Neural progenitor cell (in vitro differentiated cells): ENCODE results near the gene NAP1L3. TPM values are rescaled to one million over a fixed set of nuclear protein-coding genes. Genes with fewer than 3 reads are reported as not detected.

Experiments used
- DNase-seq: peaks from one replicate; pipeline ENCODE4 v3.0.0-alpha.2; 2016; ENCODE audit warnings: low spot score
- H2AFZ ChIP-seq: fragments of 200-600 bp; sonication (generic); replicated peaks from 2 replicates; pipeline ENCODE4 v1.6.1; 2016; ENCODE audit warnings: antibody characterized with exemption
- H3F3A ChIP-seq: fragments of 200-600 bp; sonication (generic); 2 replicates; pipeline ENCODE4 v1.6.1; 2016; ENCODE audit warnings: antibody characterized with exemption, low read depth
- H3K27ac ChIP-seq: fragments of 200-600 bp; sonication (generic); 2 replicates; pipeline ENCODE4 v1.5.1; 2016; ENCODE audit warnings: mild to moderate bottlenecking
- H3K27me3 ChIP-seq: fragments of 200-600 bp; sonication (generic); 2 replicates; pipeline ENCODE4 v1.6.1; 2016; ENCODE audit warnings: mild to moderate bottlenecking, moderate library complexity
- H3K36me3 ChIP-seq: fragments of 200-600 bp; sonication (generic); 2 replicates; pipeline ENCODE4 v1.5.1; 2016
- H3K4me1 ChIP-seq: fragments of 200-600 bp; sonication (generic); 2 replicates; pipeline ENCODE4 v1.6.1; 2016; ENCODE audit warnings: mixed run types
- H3K4me2 ChIP-seq: fragments of 200-600 bp; sonication (generic); 2 replicates; pipeline ENCODE4 v1.6.1; 2016
- H3K4me3 ChIP-seq: fragments of 200-600 bp; sonication (generic); 2 replicates; pipeline ENCODE4 v1.5.1; 2016
- H3K79me2 ChIP-seq: fragments of 200-600 bp; sonication (generic); 2 replicates; pipeline ENCODE4 v1.6.1; 2016; ENCODE audit warnings: low read depth
- H3K9ac ChIP-seq: fragments of 200-600 bp; sonication (generic); 2 replicates; pipeline ENCODE4 v1.6.1; 2016
- H3K9me3 ChIP-seq: fragments of 200-600 bp; sonication (generic); 2 replicates; pipeline ENCODE4 v1.5.1; 2016; ENCODE audit warnings: low read depth
- H4K20me1 ChIP-seq: fragments of 200-600 bp; sonication (generic); 2 replicates; pipeline ENCODE4 v1.6.1; 2016; ENCODE audit warnings: low read depth
- H3K27ac Mint-ChIP-seq: 3 replicates; pipeline ENCODE4 v1.8.0; 2021; ENCODE audit warnings: mixed read lengths
- H3K27me3 Mint-ChIP-seq: 2 replicates; pipeline ENCODE4 v1.8.0; 2022; ENCODE audit warnings: low read depth, mild to moderate bottlenecking, inconsistent platforms, moderate library complexity, mixed read lengths; ENCODE audit not compliant: insufficient read depth
- H3K36me3 Mint-ChIP-seq: 3 replicates; pipeline ENCODE4 v1.8.0; 2021; ENCODE audit warnings: mixed read lengths
- H3K4me1 Mint-ChIP-seq: 3 replicates; pipeline ENCODE4 v1.8.0; 2021; ENCODE audit warnings: mixed read lengths
- H3K4me3 Mint-ChIP-seq: 3 replicates; pipeline ENCODE4 v1.8.0; 2021; ENCODE audit warnings: mild to moderate bottlenecking, moderate library complexity, mixed read lengths
- H3K9me3 Mint-ChIP-seq: 3 replicates; pipeline ENCODE4 v1.8.0; 2020; ENCODE audit warnings: mixed read lengths
- EZH2 ChIP-seq: fragments of 200-600 bp; sonication (generic); IDR thresholded peaks from 2 replicates; pipeline ENCODE4 v1.6.1; 2017; ENCODE audit warnings: antibody characterized with exemption, mild to moderate bottlenecking, moderate library complexity
- EZH2phosphoT487 ChIP-seq: fragments of 200-600 bp; sonication (generic); IDR thresholded peaks from 2 replicates; pipeline ENCODE4 v1.6.1; 2017; ENCODE audit warnings: antibody characterized with exemption
- total RNA-seq: library from RNA; depleted of rRNA; stranded (reverse); fragments of >200 nt; gene quantifications from 2 replicates; pipeline ENCODE4 v1.2.3, GENCODE V29; 2015; ENCODE audit warnings: low replicate concordance
- TF ChIP-seq, protein P1 (sequence below): fragments of 200-600 bp; sonication (generic); IDR thresholded peaks from 2 replicates; pipeline ENCODE4 v1.5.1; 2017; ENCODE audit warnings: antibody characterized with exemption, mild to moderate bottlenecking

The NAP1L3 gene
- total RNA-seq, 1 donor from 2014 or later: 88.5 TPM

DNA sequence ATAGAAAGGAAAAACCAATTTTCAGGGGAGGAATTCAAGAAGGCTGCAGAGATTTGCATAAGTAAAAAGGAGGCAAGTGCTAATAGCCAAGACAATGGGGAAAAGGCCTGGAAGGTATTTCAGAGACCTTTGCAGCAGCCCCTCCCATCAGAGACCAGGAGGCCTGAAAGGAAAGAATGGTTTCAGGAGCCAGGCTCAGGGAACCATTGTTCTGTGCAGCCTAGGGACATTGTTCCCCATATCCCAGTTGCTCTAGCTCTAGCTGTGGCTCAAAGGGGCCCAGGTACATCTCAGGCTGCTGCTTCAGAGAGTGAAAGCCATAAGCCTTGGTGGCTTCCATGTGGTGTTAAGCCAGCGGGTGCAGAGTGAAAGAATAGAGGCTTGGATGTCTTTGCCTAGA lies 24.0 kb downstream of the NAP1L3 start:
- Histone ChIP-seq H3K79me2 (no peaks in the 10 kb centered on the region), H3K4me2 (no peak overlapping the region), H3K27me3 (no peaks in the 10 kb centered on the region), H3K36me3 (no peaks in the 10 kb centered on the region), H2AFZ (no peak overlapping the region), H3K4me3 (no peak overlapping the region), H3K4me1 (peaks cover 4% of the 10 kb centered on the region), H3K9ac (no peak overlapping the region), H3K27ac (peak overlapping the region; percentile 60), H3K9me3 (peaks cover 9% of the 10 kb centered on the region), H4K20me1 (no peaks in the 10 kb centered on the region), H3F3A (peaks cover 15% of the 10 kb centered on the region)
- H3K4me3 Mint-ChIP-seq: no peak overlapping the region
- H3K4me1 Mint-ChIP-seq: no peaks in the 10 kb centered on the region
- H3K9me3 Mint-ChIP-seq: peaks cover 9% of the 10 kb centered on the region
- H3K27ac Mint-ChIP-seq: no peak overlapping the region
- peak; percentile 69 for DNase-seq
- no peaks in the 10 kb centered on the region for H3K27me3 Mint-ChIP-seq
- H3K36me3 Mint-ChIP-seq: no peaks in the 10 kb centered on the region
- TF ChIP-seq EZH2 (no peak), EZH2phosphoT487 (no peak)
- TF ChIP-seq, protein P1, sequence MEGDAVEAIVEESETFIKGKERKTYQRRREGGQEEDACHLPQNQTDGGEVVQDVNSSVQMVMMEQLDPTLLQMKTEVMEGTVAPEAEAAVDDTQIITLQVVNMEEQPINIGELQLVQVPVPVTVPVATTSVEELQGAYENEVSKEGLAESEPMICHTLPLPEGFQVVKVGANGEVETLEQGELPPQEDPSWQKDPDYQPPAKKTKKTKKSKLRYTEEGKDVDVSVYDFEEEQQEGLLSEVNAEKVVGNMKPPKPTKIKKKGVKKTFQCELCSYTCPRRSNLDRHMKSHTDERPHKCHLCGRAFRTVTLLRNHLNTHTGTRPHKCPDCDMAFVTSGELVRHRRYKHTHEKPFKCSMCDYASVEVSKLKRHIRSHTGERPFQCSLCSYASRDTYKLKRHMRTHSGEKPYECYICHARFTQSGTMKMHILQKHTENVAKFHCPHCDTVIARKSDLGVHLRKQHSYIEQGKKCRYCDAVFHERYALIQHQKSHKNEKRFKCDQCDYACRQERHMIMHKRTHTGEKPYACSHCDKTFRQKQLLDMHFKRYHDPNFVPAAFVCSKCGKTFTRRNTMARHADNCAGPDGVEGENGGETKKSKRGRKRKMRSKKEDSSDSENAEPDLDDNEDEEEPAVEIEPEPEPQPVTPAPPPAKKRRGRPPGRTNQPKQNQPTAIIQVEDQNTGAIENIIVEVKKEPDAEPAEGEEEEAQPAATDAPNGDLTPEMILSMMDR: no peak

DNA sequence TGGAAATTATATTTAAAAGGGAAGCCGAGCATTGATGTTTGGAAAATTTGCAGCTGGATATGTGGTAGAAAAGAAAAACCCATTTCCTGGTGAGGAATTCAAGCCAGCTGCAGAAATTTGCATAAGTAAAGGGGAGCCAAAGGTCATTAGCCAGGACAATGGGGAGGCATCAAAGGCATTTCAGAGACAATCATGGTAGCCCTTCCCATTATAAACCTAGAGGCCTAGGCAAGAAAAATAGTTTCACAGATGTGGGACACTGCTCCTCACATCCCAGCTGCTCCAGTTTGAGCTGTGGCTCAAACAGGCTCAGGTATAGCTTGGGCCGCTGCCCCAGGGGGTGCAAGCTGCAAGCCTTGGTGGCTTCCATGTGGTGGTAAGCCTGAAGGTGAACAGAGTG lies 35.8 kb downstream of the NAP1L3 start:
- H3K4me3 Mint-ChIP-seq: no peak overlapping the region
- no peak overlapping the region for H3K9ac ChIP-seq
- no peaks in the 10 kb centered on the region for H3K27me3 ChIP-seq
- TF ChIP-seq EZH2phosphoT487 (no peak), EZH2 (no peak)
- TF ChIP-seq, protein P1: no peak
- peaks cover 10% of the 10 kb centered on the region for H3K9me3 Mint-ChIP-seq
- H4K20me1 ChIP-seq: no peaks in the 10 kb centered on the region
- H3F3A ChIP-seq: peaks cover 9% of the 10 kb centered on the region
- H3K36me3 ChIP-seq: no peaks in the 10 kb centered on the region
- H3K27me3 Mint-ChIP-seq: no peaks in the 10 kb centered on the region
- H2AFZ ChIP-seq: no peak overlapping the region
- no peaks in the 10 kb centered on the region for H3K79me2 ChIP-seq
- H3K4me1 Mint-ChIP-seq: peaks cover 4% of the 10 kb centered on the region
- no peak overlapping the region for H3K4me3 ChIP-seq
- H3K4me1 ChIP-seq: no peaks in the 10 kb centered on the region
- no peak overlapping the region for H3K4me2 ChIP-seq
- no peak overlapping the region for H3K27ac ChIP-seq
- peak; percentile 48 for DNase-seq
- no peaks in the 10 kb centered on the region for H3K9me3 ChIP-seq
- H3K27ac Mint-ChIP-seq: no peak overlapping the region
- H3K36me3 Mint-ChIP-seq: peaks cover 2% of the 10 kb centered on the region

Other genes with a start within 250 kb of the NAP1L3 start
- 1.2 and 2.2 TPM in 2 replicates for gene FAM133A, start 628 bp upstream of the NAP1L3 start, total RNA-seq